Posterior vena cava (tissue), 2 donors: Measurements from ENCODE around the gene PEX16. TPM values are rescaled to one million over a fixed set of nuclear protein-coding genes. Genes with fewer than 3 reads are reported as not detected.

Experiments used
- DNase-seq: peaks from one replicate; pipeline ENCODE4 v3.0.0-alpha.2; 2020; ENCODE audit warnings: low spot score
- intact Hi-C, 2 donors: fragments of 100-400 bp; cut with DNase I; formaldehyde crosslinking; loops; one replicate each; pipeline versions ENCODE4 v1.14.1 to v1.14.2; 2022 to 2023
- long read RNA-seq, 2 donors: library from polyadenylated mRNA; unstranded; transcript quantifications; one replicate each; pipeline ENCODE4 v2.0.0, GENCODE V29; 2020 to 2021
- total RNA-seq, 2 donors: library from RNA; stranded (reverse); fragmentation: NEBNext Ultra II Directional; extraction: Animal tissue kit (Norgen Biotek cat#: 25700); gene quantifications; one replicate each; pipeline ENCODE4 v1.2.1, GENCODE V29; 2021
- donor health status: DM: yes; HTN: yes; CAD: no.
- donor health status: DM: yes; HTN: yes; CAD: no.

The PEX16 gene
- 10 to 100 TPM; 13.3 to 18.8 TPM for total RNA-seq
- long read RNA-seq, donor 1, transcript PEX16-202 (11 exons, 1,335 nt), result major isoform, 9 of 15 reads
- long read RNA-seq, donor 1, partial matches to known transcripts, result 0 of 15 reads
- long read RNA-seq, donor 1, other reads (novel, unspliced or antisense), result 6 of 15 reads
- long read RNA-seq, donor 2, transcript PEX16-202 (11 exons, 1,335 nt), result major isoform, 57 of 75 reads
- long read RNA-seq, donor 2, partial matches to known transcripts, result 4 of 75 reads
- long read RNA-seq, donor 2, other reads (novel, unspliced or antisense), result 11 of 75 reads

DNA sequence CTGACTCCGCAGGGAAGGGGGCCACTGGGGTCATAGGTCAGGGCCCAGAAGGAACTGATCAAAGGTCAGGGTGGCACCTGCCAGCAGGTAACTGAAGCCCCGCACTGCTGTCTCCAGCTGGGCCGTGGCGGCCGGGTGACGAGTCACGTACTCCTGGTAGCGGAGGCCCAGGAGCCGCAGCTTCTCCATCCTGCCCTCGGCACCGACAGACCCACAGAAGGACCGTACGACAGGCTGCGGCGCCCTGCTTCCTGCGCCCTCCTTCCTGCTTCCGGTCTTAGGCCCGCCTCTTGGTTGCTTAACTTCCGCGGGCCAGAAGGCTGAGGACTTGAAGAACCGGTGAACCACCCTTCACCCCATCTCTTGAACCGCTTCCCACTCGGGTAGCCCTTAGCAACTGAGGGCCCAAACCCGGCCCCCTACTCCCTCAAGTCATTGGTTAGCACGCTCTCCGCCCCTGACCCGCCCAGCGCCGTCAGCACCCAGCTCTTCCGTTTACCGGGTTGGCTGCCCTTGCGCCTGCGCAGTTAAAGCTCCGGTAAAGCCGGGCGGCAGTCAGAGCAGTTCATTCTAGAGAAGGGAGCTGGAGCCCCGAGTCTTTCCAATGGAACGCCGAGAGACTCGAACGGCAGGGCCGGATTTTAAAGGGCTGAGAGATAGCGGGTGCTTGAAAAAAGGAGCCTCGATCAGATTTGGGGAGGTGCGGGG, at the start of gene PEX16:
TSS of gene PEX16 (minus strand) at position 255 of the 708 bp plus-strand sequence. CDS start at position 189, 66 bp downstream.
- intact Hi-C loops, result no loop called here
- peak; percentile 99 for DNase-seq

DNA sequence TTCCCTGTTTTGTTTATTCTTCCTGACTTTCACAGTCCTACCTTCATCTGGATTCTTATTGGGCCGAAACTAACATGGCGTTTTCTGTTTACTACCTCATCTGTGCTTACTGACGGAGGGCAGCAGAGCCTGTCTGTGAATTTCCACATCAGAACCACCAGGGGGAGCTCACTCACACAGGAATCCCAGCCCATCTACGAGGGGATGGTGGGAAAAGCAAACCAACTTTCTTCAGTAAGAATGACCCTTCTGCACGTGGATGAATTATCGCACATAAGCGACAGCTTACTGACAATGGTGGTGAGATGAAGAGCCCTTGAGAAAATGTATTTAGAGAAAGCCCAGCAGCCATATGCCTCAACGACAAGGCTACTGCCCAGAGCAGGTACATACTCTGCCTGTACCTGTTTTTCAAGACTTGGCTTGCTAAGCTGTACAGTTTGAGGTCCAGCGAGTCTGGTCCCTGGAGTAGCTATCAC, 47.3 kb upstream of the PEX16 start:
- intact Hi-C loops, result loop anchor here in 1 of 2 donors (5.0 kb wide), 1 partner anchor 37 kb away; no protein-coding TSS in a partner anchor
- DNase-seq, result no peak

DNA sequence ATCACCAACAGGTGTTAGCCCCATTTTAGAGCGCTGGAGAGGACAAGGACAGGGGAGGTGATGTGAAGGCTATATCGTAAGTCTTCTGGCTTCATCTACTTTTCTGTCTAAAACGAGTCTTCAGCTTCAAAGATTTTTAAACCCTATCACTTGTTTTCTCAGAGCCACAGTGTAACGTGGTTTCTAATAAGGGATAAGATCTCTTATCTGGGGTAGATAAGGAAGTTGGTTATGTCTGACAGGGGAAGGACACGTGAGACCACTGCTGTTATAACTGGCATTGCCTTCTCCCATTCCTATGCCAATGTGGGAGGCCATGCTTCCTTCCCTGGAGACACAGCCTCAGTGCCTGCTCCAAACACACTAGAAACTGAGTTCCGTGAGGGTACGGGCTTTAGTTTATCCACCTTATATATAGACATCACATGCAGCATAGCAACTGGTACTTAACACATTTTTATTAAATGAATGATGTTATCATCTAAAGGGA, 44.1 kb upstream of the PEX16 start:
- intact Hi-C loops, result no loop called here
- DNase-seq, result no peak

- intact Hi-C loops, result no loop called here
- no peak for DNase-seq
Measured at GRCh38 chr11:45960387-45961095, 42.9 kb upstream of the PEX16 start.

- DNase-seq, result no peak
- intact Hi-C loops, result no loop called here
Measured at GRCh38 chr11:45959851-45960250, 42.2 kb upstream of the PEX16 start.

DNA sequence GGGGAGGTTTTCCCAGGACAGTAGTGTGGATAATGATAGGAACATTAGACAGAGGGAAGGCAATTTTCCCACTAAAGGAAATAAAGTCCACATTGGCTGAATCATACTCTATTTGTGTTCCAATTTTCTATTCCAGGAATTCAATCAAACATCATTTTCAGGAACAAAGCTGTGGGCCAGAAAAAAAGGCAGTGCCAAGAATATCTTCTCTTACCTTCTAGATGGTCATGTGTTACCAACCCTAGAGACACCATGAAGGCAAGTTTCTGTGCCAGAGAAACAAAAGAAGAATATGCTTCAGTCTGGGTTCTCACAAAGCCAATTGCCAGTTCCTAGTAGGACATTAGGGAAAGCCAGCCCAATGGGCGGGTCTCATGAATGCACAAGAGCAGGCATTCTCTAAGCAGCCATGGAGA, 32.3 kb upstream of the PEX16 start:
- intact Hi-C loops, result no loop called here
- no peak for DNase-seq

DNA sequence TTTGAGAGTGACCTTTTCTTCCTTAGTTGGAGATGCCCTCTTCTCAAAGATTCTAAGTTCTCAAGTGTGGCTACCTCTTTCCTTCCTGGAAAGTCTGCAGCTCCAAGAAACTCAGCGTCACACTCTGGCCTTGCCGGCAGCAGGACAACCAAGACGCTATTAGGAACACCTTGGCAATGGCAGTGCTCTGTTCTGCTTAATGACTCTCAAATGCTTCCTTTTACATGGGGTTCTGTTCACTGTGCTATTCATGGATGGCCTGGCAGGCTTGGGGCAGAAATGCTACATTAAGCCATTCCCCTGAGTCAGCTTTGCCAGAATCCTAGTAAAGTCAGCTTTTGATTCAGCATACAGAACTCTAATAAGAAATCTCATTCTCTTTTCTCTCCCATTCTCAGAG, 30.7 kb upstream of the PEX16 start:
- no peak for DNase-seq
- intact Hi-C loops, result no loop called here

- intact Hi-C loops, result no loop called here
- DNase-seq, result no peak
Measured at GRCh38 chr11:45947885-45948284, 30.2 kb upstream of the PEX16 start.

GRCh38 chr11:45945397-45945999, 27.8 kb upstream of the PEX16 start:
- intact Hi-C loops, result no loop called here
- no peak for DNase-seq

GRCh38 chr11:45942381-45942780, 24.7 kb upstream of the PEX16 start:
- intact Hi-C loops, result no loop called here
- DNase-seq, result no peak

DNA sequence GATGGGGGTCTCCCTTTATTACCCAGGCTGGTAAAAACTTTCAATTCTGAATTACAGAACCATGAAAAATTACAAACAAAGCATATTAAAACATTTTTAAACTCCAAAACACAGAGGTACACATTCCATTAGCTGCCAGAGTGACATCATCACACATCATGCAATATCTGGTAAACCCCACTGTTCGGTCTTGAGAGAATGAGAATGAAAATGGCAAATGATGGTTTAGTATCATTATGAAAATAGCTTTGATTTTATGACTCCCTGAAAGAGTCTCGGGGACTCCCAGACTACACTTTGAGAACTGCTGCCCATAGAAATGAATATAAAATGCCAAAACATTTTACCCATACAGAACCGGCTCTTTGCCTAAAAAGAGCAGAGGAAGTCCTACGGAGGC, 23.6 kb upstream of the PEX16 start:
- intact Hi-C loops, result no loop called here
- no peak for DNase-seq

DNA sequence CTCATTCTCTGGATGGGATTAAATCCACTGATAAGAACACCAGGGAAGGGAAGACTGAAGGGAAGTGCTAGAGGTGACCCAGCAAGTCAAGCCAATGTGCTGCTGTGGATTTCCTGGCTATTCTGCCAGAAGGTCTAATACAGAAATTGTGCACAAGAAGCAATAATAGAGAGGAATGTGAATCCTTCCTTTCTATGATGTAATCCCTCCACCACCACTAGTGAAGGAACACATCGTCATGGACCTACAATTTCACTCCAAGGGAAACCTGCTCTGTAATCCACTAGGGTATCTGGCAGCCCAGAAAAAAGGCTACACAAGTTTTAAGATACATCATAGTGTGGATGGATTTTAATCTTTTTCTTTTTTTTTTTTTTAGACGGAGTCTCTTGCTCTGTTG, 22.2 kb upstream of the PEX16 start:
- DNase-seq, result no peak
- intact Hi-C loops, result loop anchor here in 1 of 2 donors (10.0 kb wide), 1 partner anchor 65 kb away; no protein-coding TSS in a partner anchor

GRCh38 chr11:45937916-45938315, 20.2 kb upstream of the PEX16 start:
- intact Hi-C loops, result loop anchor here in 1 of 2 donors (10.0 kb wide), 1 partner anchor 63 kb away; no protein-coding TSS in a partner anchor
- no peak for DNase-seq

DNA sequence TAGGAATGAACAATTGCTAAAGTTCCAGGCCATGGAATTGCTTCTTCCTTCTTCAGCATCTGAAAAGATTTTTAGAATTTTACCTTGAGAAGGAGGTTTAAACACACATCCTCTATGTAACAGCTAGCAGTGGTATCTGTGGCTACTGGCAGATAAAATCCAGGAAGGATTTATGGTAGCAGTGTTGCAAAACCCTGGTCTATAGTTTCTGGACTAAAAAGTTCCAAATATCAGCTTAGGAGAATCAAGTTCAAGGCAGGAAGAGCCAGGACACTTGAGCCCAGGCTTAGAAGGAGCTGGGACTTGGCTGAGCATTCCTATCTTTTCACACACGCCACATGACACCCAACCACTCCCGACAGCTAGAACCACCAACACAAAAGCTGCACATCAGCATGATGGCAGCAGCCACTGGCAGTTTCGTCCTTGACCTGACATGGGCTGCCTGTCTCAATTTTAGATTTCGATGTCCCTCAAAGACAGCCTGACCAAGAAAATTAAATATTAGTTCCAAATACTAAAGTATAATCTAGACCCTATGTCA, 18.9 kb upstream of the PEX16 start:
- intact Hi-C loops, result loop anchor here in 1 of 2 donors (10.0 kb wide), 1 partner anchor 62 kb away; no protein-coding TSS in a partner anchor
- peak; percentile 42 for DNase-seq

GRCh38 chr11:45935349-45936064, 17.8 kb upstream of the PEX16 start:
- no peak for DNase-seq
- intact Hi-C loops, result loop anchor here in 1 of 2 donors (10.0 kb wide), 1 partner anchor 61 kb away; no protein-coding TSS in a partner anchor

- intact Hi-C loops, result loop anchor here in 1 of 2 donors (10.0 kb wide), 1 partner anchor 60 kb away; no protein-coding TSS in a partner anchor
- DNase-seq, result no peak
Measured at GRCh38 chr11:45934580-45935318, 17.1 kb upstream of the PEX16 start.

DNA sequence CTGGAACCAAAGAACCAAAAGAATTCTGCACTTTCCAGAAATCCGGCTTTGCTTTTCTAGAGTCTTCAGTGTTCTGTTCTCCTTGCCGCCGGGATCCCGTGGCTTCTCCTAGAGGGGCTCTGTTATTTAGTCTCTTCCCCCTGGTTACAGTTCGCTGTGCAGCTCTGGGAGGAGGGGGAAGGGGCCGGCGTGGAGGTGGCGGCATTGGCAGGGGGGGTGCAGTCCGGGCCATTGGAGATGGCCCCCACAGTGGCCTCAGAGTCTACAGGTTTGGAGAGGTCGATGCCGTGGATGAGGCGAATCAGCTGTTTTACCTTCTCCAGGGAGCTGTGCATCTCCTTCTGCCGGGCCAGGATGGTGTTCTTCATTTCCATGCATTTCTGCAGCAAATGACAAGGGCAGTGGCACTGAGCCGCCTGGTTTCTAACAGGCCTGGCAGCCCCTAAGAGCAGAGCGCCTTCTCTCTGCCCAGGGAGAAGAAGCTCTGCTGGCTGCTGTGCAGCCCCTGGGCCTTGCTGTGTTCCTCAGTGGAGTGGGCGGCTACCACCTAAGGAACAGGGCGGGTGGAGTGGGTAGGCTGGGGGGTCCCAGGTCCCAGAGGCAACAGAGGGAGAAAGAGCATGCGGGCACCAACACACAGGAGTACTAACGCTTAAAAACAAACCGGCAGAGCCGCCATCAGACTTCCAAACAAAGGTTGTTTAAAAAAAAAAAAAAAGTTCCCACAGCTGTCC, 16.3 kb upstream of the PEX16 start:
- intact Hi-C loops, result loop anchor here in 1 of 2 donors (10.0 kb wide), 1 partner anchor 59 kb away; no protein-coding TSS in a partner anchor
- peak; percentile 72 for DNase-seq
